Muscle of leg (tissue), 11 donors: ENCODE measurements around the gene WLS. TPM values are rescaled to one million over a fixed set of nuclear protein-coding genes. Genes with fewer than 3 reads are reported as not detected.
"Not testable (repeated sequence)": the region's sequence is repeated elsewhere in the genome, so short reads cannot be mapped to it uniquely, and the experiment has no call there.

Source experiments
- DNase-seq: peaks from one replicate; pipeline ENCODE4 v3.0.0; 2013
- H3K27ac ChIP-seq: one replicate; pipeline ENCODE4 v1.5.1; 2013; ENCODE audit warnings: mild to moderate bottlenecking, low read length, control low read depth
- H3K27me3 ChIP-seq: one replicate; pipeline ENCODE4 v1.6.1; 2013; ENCODE audit warnings: low read length; ENCODE audit not compliant: control insufficient read depth, insufficient read depth
- H3K36me3 ChIP-seq: one replicate; pipeline ENCODE4 v1.6.1; 2013; ENCODE audit warnings: low read length; ENCODE audit not compliant: control insufficient read depth, insufficient read depth
- H3K4me1 ChIP-seq: one replicate; pipeline ENCODE4 v1.6.1; 2013; ENCODE audit warnings: low read length; ENCODE audit not compliant: control insufficient read depth, insufficient read depth
- H3K4me3 ChIP-seq: one replicate; pipeline ENCODE4 v1.5.1; 2013; ENCODE audit warnings: low read length, control low read depth
- H3K9me3 ChIP-seq: replicated peaks from 2 replicates; pipeline ENCODE4 v1.6.1; 2013; ENCODE audit warnings: low read depth, low read length; ENCODE audit not compliant: control insufficient read depth
- WGBS: methylation state at CpG from one replicate; pipeline ENCODE4 v1.1.5; 2013; ENCODE audit warnings: missing lambda C conversion rate; ENCODE audit not compliant: insufficient coverage; 5-methylcytosine and 5-hydroxymethylcytosine counted together
- polyA plus RNA-seq, 8 donors: library from polyadenylated mRNA; unstranded; fragments of 120-200 nt; gene quantifications; one replicate each; pipeline versions ENCODE4 v1.2.1 to v1.2.3, GENCODE V29; 2013; ENCODE audit warnings: inconsistent platforms in 1 of 8, low replicate concordance in 1 of 8; ENCODE audit not compliant: insufficient read length in 8 of 8, insufficient read depth in 1 of 8
- total RNA-seq: library from RNA; stranded (reverse); fragments of 120-200 nt; gene quantifications from one replicate; pipeline ENCODE4 v1.2.4, GENCODE V29; 2013

Gene WLS
- total and polyA plus RNA-seq, 9 donors: 62.7 to 126 (median 78.2) TPM

GRCh38 chr1:68269637-68270430 is 37.5 kb upstream of the WLS start:
- Histone ChIP-seq H3K27ac (no peak overlapping the region), H3K27me3 (no peaks in the 10 kb centered on the region), H3K9me3 (no peaks in the 10 kb centered on the region), H3K4me3 (no peak overlapping the region), H3K36me3 (no peaks in the 10 kb centered on the region), H3K4me1 (no peaks in the 10 kb centered on the region)
- DNase-seq: no peak
- WGBS: no CpG with 5 or more reads among the region's 3 CpGs

- Histone ChIP-seq H3K4me3 (no peak overlapping the region), H3K4me1 (no peaks in the 10 kb centered on the region), H3K27me3 (no peaks in the 10 kb centered on the region), H3K9me3 (no peaks in the 10 kb centered on the region), H3K36me3 (no peaks in the 10 kb centered on the region), H3K27ac (no peak overlapping the region)
- no CpG with 5 or more reads among the region's 4 CpGs for WGBS
- DNase-seq: no peak
Observed at GRCh38 chr1:68268896-68269483, 36.7 kb upstream of the WLS start.

- not testable (repeated sequence) for H3K36me3 ChIP-seq, H3K27me3 ChIP-seq, DNase-seq, H3K4me3 ChIP-seq, H3K4me1 ChIP-seq, H3K27ac ChIP-seq, H3K9me3 ChIP-seq
- no CpG with 5 or more reads among the region's 5 CpGs for WGBS
Observed at GRCh38 chr1:68256824-68257223, 24.5 kb upstream of the WLS start.

- no CpG with 5 or more reads among the region's 3 CpGs for WGBS
- Histone ChIP-seq H3K4me1 (no peaks in the 10 kb centered on the region), H3K9me3 (no peaks in the 10 kb centered on the region), H3K36me3 (no peaks in the 10 kb centered on the region), H3K4me3 (no peak overlapping the region), H3K27ac (no peak overlapping the region), H3K27me3 (no peaks in the 10 kb centered on the region)
- DNase-seq: no peak
Observed at GRCh38 chr1:68255301-68255700, 23.0 kb upstream of the WLS start.

- no peak overlapping the region for H3K4me3 ChIP-seq
- no CpG with 5 or more reads among the region's 3 CpGs for WGBS
- H3K4me1 ChIP-seq: no peaks in the 10 kb centered on the region
- no peaks in the 10 kb centered on the region for H3K36me3 ChIP-seq
- no peak for DNase-seq
- no peaks in the 10 kb centered on the region for H3K27me3 ChIP-seq
- H3K27ac ChIP-seq: no peak overlapping the region
- peaks cover 2% of the 10 kb centered on the region for H3K9me3 ChIP-seq
Observed at GRCh38 chr1:68254667-68255226, 22.4 kb upstream of the WLS start.

- Histone ChIP-seq H3K4me3 (no peak overlapping the region), H3K27ac (no peak overlapping the region), H3K4me1 (peaks cover 4% of the 10 kb centered on the region), H3K27me3 (no peaks in the 10 kb centered on the region), H3K9me3 (no peaks in the 10 kb centered on the region), H3K36me3 (no peaks in the 10 kb centered on the region)
- whole genome bisulfite sequencing: no CpG with 5 or more reads among the region's 2 CpGs
- no peak for DNase-seq
Observed at GRCh38 chr1:68237040-68237439, 4.7 kb upstream of the WLS start.

- no peak for DNase-seq
- Histone ChIP-seq H3K4me3 (no peak overlapping the region), H3K36me3 (no peaks in the 10 kb centered on the region), H3K4me1 (peaks cover 13% of the 10 kb centered on the region), H3K27ac (no peak overlapping the region), H3K27me3 (no peaks in the 10 kb centered on the region), H3K9me3 (no peaks in the 10 kb centered on the region)
- WGBS: no CpG with 5 or more reads among the region's 2 CpGs
Observed at GRCh38 chr1:68234094-68234493, 1.8 kb upstream of the WLS start.

GRCh38 chr1:68233202-68233601 is 879 bp upstream of the WLS start:
- Histone ChIP-seq H3K9me3 (no peaks in the 10 kb centered on the region), H3K27ac (peak overlapping the region; percentile 89), H3K4me3 (peak overlapping the region; percentile 60), H3K4me1 (peaks cover 13% of the 10 kb centered on the region), H3K27me3 (no peaks in the 10 kb centered on the region), H3K36me3 (no peaks in the 10 kb centered on the region)
- no CpG with 5 or more reads among the region's 1 CpG for WGBS
- DNase-seq: no peak

GRCh38 chr1:68231627-68232288 is 565 bp downstream of the WLS start:
- DNase-seq: peak; percentile 88
- peaks cover under 1% of the 10 kb centered on the region for H3K36me3 ChIP-seq
- 0% methylated on average over 13 of the region's 31 CpGs for WGBS
- H3K4me1 ChIP-seq: peaks cover 13% of the 10 kb centered on the region
- H3K9me3 ChIP-seq: no peaks in the 10 kb centered on the region
- H3K27me3 ChIP-seq: no peaks in the 10 kb centered on the region
- peak overlapping the region; percentile 89 for H3K27ac ChIP-seq
- peak overlapping the region; percentile 60 for H3K4me3 ChIP-seq
